AG04450 (cell line): ENCODE measurements around the gene SLC35F3. TPM values are rescaled to one million over a fixed set of nuclear protein-coding genes. Genes with fewer than 3 reads are reported as not detected.
"Not testable (repeated sequence)": the region's sequence is repeated elsewhere in the genome, so short reads cannot be mapped to it uniquely, and the experiment has no call there.

ENCODE experiments used
- CTCF ChIA-PET: fragments of 300-600, 350-600 bp; formaldehyde crosslinking; extraction: SDS; loops from one replicate; lab custom pipeline; 2022; ENCODE audit warnings: antibody characterized with exemption, inconsistent platforms; lab: Charles Lee
- POLR2A ChIA-PET: fragments of 350-600 bp; formaldehyde crosslinking; extraction: SDS; loops from one replicate; lab custom pipeline; 2021; ENCODE audit warnings: antibody characterized with exemption, inconsistent platforms; lab: Yijun Ruan, JAX
- DNase-seq: peaks from one replicate; pipeline ENCODE4 v3.0.0-alpha.2; 2011; ENCODE audit warnings: low read depth, low spot score
- H3K27ac ChIP-seq: one replicate; pipeline ENCODE4 v1.5.1; 2012; ENCODE audit warnings: low read depth, low read length, control low read depth
- H3K27me3 ChIP-seq: one replicate; pipeline ENCODE4 v1.6.0; 2012; ENCODE audit warnings: low read length; ENCODE audit not compliant: control insufficient read depth, insufficient read depth
- H3K4me3 ChIP-seq: 2 replicates; pipeline ENCODE4 v1.5.1; 2011; ENCODE audit warnings: mild to moderate bottlenecking, low read depth, low read length, control low read depth
- H3K9me3 ChIP-seq: 2 replicates; pipeline ENCODE4 v1.5.1; 2012; ENCODE audit warnings: low read length; ENCODE audit not compliant: control insufficient read depth, insufficient read depth
- CTCF ChIP-seq: IDR thresholded peaks from 2 replicates; pipeline ENCODE4 v1.5.1; 2011; ENCODE audit warnings: low read depth, low read length, control low read depth, inconsistent platforms
- polyA plus RNA-seq: library from polyadenylated mRNA; depleted of rRNA; stranded (reverse); fragments of >200 nt; gene quantifications from 2 replicates; pipeline ENCODE4 v1.2.3, GENCODE V29; 2011

The SLC35F3 gene
- polyA plus RNA-seq, 1 experiment: 0.04 TPM

- no peak for TF ChIP-seq CTCF
- Histone ChIP-seq H3K9me3 (peaks cover 9% of the 10 kb centered on the region; the same call in 1 of the 2 replicates), H3K27ac (no peak overlapping the region), H3K27me3 (no peaks in the 10 kb centered on the region), H3K4me3 (no peak overlapping the region)
- no peak for DNase-seq
- CTCF ChIA-PET: no interaction called here
- POLR2A ChIA-PET: no interaction called here
These were observed 24.6 kb upstream of the SLC35F3 start for GRCh38 chr1:233879841-233880240.

GRCh38 chr1:233883671-233884070 lies 20.8 kb upstream of the SLC35F3 start:
- Histone ChIP-seq H3K27me3 (no peaks in the 10 kb centered on the region), H3K9me3 (peaks cover 9% of the 10 kb centered on the region; the same call in 1 of the 2 replicates), H3K27ac (no peak overlapping the region), H3K4me3 (no peak overlapping the region)
- TF ChIP-seq CTCF: no peak
- CTCF ChIA-PET: no interaction called here
- DNase-seq: no peak
- POLR2A ChIA-PET: no interaction called here

GRCh38 chr1:233884461-233885151 lies 19.9 kb upstream of the SLC35F3 start:
- POLR2A ChIA-PET: no interaction called here
- Histone ChIP-seq H3K27me3 (no peaks in the 10 kb centered on the region), H3K9me3 (peaks cover 9% of the 10 kb centered on the region; the same call in 1 of the 2 replicates), H3K4me3 (no peak overlapping the region), H3K27ac (no peak overlapping the region)
- no peak for DNase-seq
- TF ChIP-seq CTCF: no peak
- CTCF ChIA-PET: no interaction called here

- H3K4me3 ChIP-seq: no peak overlapping the region
- no peaks in the 10 kb centered on the region for H3K27me3 ChIP-seq
- H3K27ac ChIP-seq: no peak overlapping the region
- ChIA-PET CTCF (no interaction called here), POLR2A (no interaction called here)
- no peak for TF ChIP-seq CTCF
- peaks cover 13% of the 10 kb centered on the region; the same call in 1 of the 2 replicates for H3K9me3 ChIP-seq
- no peak for DNase-seq
These were observed 19.1 kb upstream of the SLC35F3 start for GRCh38 chr1:233885196-233885920.

- peaks cover 11% of the 10 kb centered on the region; the same call in 1 of the 2 replicates for H3K9me3 ChIP-seq
- H3K4me3 ChIP-seq, POLR2A ChIA-PET, H3K27ac ChIP-seq, CTCF ChIA-PET, DNase-seq, H3K27me3 ChIP-seq: not testable (repeated sequence)
These were observed 13.3 kb upstream of the SLC35F3 start for GRCh38 chr1:233891151-233891550.
